WTC11 (cell line): ENCODE results near the gene LDLRAD4. TPM values are rescaled to one million over a fixed set of nuclear protein-coding genes. Genes with fewer than 3 reads are reported as not detected.

Experiments
- ATAC-seq: fragments of 200-7000 bp; cut with Tn5 transposase; 2 replicates; pipeline ENCODE4 v1.10.0; 2021; ENCODE audit warnings: mild to moderate bottlenecking, moderate library complexity
- CTCF ChIA-PET: fragments of 300-600 bp; sonication (Branson Sonifier 250); formaldehyde crosslinking; loops from one replicate; lab custom pipeline; 2021; ENCODE audit warnings: antibody characterized with exemption; lab: Charles Lee
- POLR2A ChIA-PET: fragments of 350-600 bp; sonication (Branson Sonifier 250); formaldehyde crosslinking; loops from one replicate; lab custom pipeline; 2021; ENCODE audit warnings: antibody characterized with exemption; lab: Charles Lee
- DNase-seq: peaks from one replicate; pipeline ENCODE4 v3.0.0; 2021; ENCODE audit warnings: low spot score
- H3K27ac Mint-ChIP-seq: 2 replicates; pipeline ENCODE4 v1.8.0; 2021; ENCODE audit warnings: mixed read lengths
- H3K27me3 Mint-ChIP-seq: 2 replicates; pipeline ENCODE4 v1.8.0; 2021; ENCODE audit warnings: low read depth, mild to moderate bottlenecking, moderate library complexity, mixed read lengths
- H3K36me3 Mint-ChIP-seq: 2 replicates; pipeline ENCODE4 v1.8.0; 2021; ENCODE audit warnings: mixed read lengths
- H3K4me1 Mint-ChIP-seq: 2 replicates; pipeline ENCODE4 v1.8.0; 2022; ENCODE audit warnings: mixed read lengths
- H3K4me3 Mint-ChIP-seq: 2 replicates; pipeline ENCODE4 v1.8.0; 2021; ENCODE audit warnings: mild to moderate bottlenecking, moderate library complexity, mixed read lengths
- H3K9me3 Mint-ChIP-seq: 2 replicates; pipeline ENCODE4 v1.8.0; 2021; ENCODE audit warnings: mixed read lengths
- CBFB ChIP-seq: sonication (generic); formaldehyde crosslinking; IDR thresholded peaks from 2 replicates; pipeline ENCODE4 v1.8.1; 2022; ENCODE audit warnings: mild to moderate bottlenecking, low read depth, missing genetic modification reagents
- CREB1 ChIP-seq: sonication (generic); formaldehyde crosslinking; IDR thresholded peaks from 2 replicates; pipeline ENCODE4 v1.8.0; 2023; ENCODE audit warnings: mild to moderate bottlenecking, missing genetic modification reagents
- CREM ChIP-seq: sonication (generic); formaldehyde crosslinking; IDR thresholded peaks from 2 replicates; pipeline ENCODE4 v1.8.1; 2022; ENCODE audit warnings: mild to moderate bottlenecking, missing genetic modification reagents, moderate library complexity
- ELF4 ChIP-seq: sonication (generic); formaldehyde crosslinking; IDR thresholded peaks from 2 replicates; pipeline ENCODE4 v1.8.1; 2022; ENCODE audit warnings: low read depth, mild to moderate bottlenecking, moderate library complexity, missing genetic modification reagents
- ESRRA ChIP-seq: sonication (generic); formaldehyde crosslinking; IDR thresholded peaks from 2 replicates; pipeline ENCODE4 v1.8.1; 2022; ENCODE audit warnings: mild to moderate bottlenecking, missing genetic modification reagents, borderline replicate concordance
- ETV6 ChIP-seq: sonication (generic); formaldehyde crosslinking; IDR thresholded peaks from 2 replicates; pipeline ENCODE4 v1.8.1; 2022; ENCODE audit warnings: mild to moderate bottlenecking, missing genetic modification reagents
- FOXK1 ChIP-seq: sonication (generic); formaldehyde crosslinking; IDR thresholded peaks from 2 replicates; pipeline ENCODE4 v1.8.0; 2022; ENCODE audit warnings: mild to moderate bottlenecking, moderate library complexity, missing genetic modification reagents
- FOXP4 ChIP-seq: sonication (generic); formaldehyde crosslinking; IDR thresholded peaks from 2 replicates; pipeline ENCODE4 v1.8.0; 2022; ENCODE audit warnings: mild to moderate bottlenecking, missing genetic modification reagents
- GABPB1 ChIP-seq: sonication (generic); formaldehyde crosslinking; IDR thresholded peaks from 2 replicates; pipeline ENCODE4 v1.8.1; 2023; ENCODE audit warnings: mild to moderate bottlenecking, missing genetic modification reagents
- GTF2I ChIP-seq: fragments of 250-450 bp; sonication (Bioruptor Pico); conservative IDR thresholded peaks from 2 replicates; pipeline ENCODE4 v1.4.0; 2021; ENCODE audit warnings: mild to moderate bottlenecking
- HMGA2 ChIP-seq: fragments of 250-450 bp; sonication (Bioruptor Pico); IDR thresholded peaks from 2 replicates; pipeline ENCODE4 v1.4.0; 2021; ENCODE audit warnings: mild to moderate bottlenecking, moderate library complexity
- IRF2 ChIP-seq: sonication (generic); formaldehyde crosslinking; IDR thresholded peaks from 2 replicates; pipeline ENCODE4 v1.8.0; 2022; ENCODE audit warnings: low read depth, missing genetic modification reagents, borderline replicate concordance
- JAZF1 ChIP-seq: fragments of 250-450 bp; sonication (Bioruptor Pico); IDR thresholded peaks from 2 replicates; pipeline ENCODE4 v1.9.0; 2021; ENCODE audit warnings: moderate library complexity, mild to moderate bottlenecking, inconsistent platforms
- MYBL2 ChIP-seq: sonication (generic); formaldehyde crosslinking; IDR thresholded peaks from 2 replicates; pipeline ENCODE4 v1.8.1; 2023; ENCODE audit warnings: mild to moderate bottlenecking, moderate library complexity, missing genetic modification reagents
- NFATC4 ChIP-seq: fragments of 250-450 bp; sonication (Bioruptor Pico); IDR thresholded peaks from 2 replicates; pipeline ENCODE4 v1.9.0; 2021; ENCODE audit warnings: mild to moderate bottlenecking
- NR2C2 ChIP-seq: sonication (generic); formaldehyde crosslinking; IDR thresholded peaks from 2 replicates; pipeline ENCODE4 v1.8.0; 2022; ENCODE audit warnings: mild to moderate bottlenecking, missing genetic modification reagents
- RELA ChIP-seq: sonication (generic); formaldehyde crosslinking; IDR thresholded peaks from 2 replicates; pipeline ENCODE4 v1.8.1; 2022; ENCODE audit warnings: missing genetic modification reagents, mild to moderate bottlenecking, borderline replicate concordance
- STAT6 ChIP-seq: sonication (generic); formaldehyde crosslinking; conservative IDR thresholded peaks from 2 replicates; pipeline ENCODE4 v1.8.1; 2023; ENCODE audit warnings: mild to moderate bottlenecking, low read depth, missing genetic modification reagents, moderate library complexity
- TCF7 ChIP-seq: sonication (generic); formaldehyde crosslinking; IDR thresholded peaks from 2 replicates; pipeline ENCODE4 v1.8.0; 2022; ENCODE audit warnings: mild to moderate bottlenecking, low read depth, missing genetic modification reagents, moderate library complexity
- TEAD1 ChIP-seq: sonication (generic); formaldehyde crosslinking; IDR thresholded peaks from 2 replicates; pipeline ENCODE4 v1.8.0; 2022; ENCODE audit warnings: mild to moderate bottlenecking, missing genetic modification reagents
- USF2 ChIP-seq: sonication (generic); formaldehyde crosslinking; IDR thresholded peaks from 2 replicates; pipeline ENCODE4 v1.8.1; 2023; ENCODE audit warnings: mild to moderate bottlenecking, missing genetic modification reagents, moderate library complexity
- ZBTB21 ChIP-seq: sonication (generic); formaldehyde crosslinking; IDR thresholded peaks from 2 replicates; pipeline ENCODE4 v1.8.1; 2023; ENCODE audit warnings: mild to moderate bottlenecking, missing genetic modification reagents, borderline replicate concordance
- ZBTB43 ChIP-seq: sonication (generic); formaldehyde crosslinking; IDR thresholded peaks from 2 replicates; pipeline ENCODE4 v1.8.1; 2023; ENCODE audit warnings: mild to moderate bottlenecking, missing genetic modification reagents
- ZNF121 ChIP-seq: sonication (generic); formaldehyde crosslinking; IDR thresholded peaks from 2 replicates; pipeline ENCODE4 v1.8.0; 2023; ENCODE audit warnings: missing genetic modification reagents
- ZNF416 ChIP-seq: fragments of 250-450 bp; sonication (Bioruptor Pico); IDR thresholded peaks from 2 replicates; pipeline ENCODE4 v1.9.0; 2021; ENCODE audit warnings: mild to moderate bottlenecking, inconsistent platforms
- total RNA-seq: library from RNA; stranded (reverse); gene quantifications from 3 replicates; pipeline ENCODE4 v1.2.3, GENCODE V29; 2021
- TF ChIP-seq, protein P1 (sequence below): sonication (generic); formaldehyde crosslinking; IDR thresholded peaks from 2 replicates; pipeline ENCODE4 v1.8.1; 2022; ENCODE audit warnings: low read depth, mild to moderate bottlenecking, moderate library complexity, missing genetic modification reagents, borderline replicate concordance
- TF ChIP-seq, protein P2 (sequence below): fragments of 250-450 bp; sonication (Bioruptor Pico); IDR thresholded peaks from 2 replicates; pipeline ENCODE4 v1.9.0; 2021; ENCODE audit warnings: mild to moderate bottlenecking
- TF ChIP-seq, protein P3 (sequence below): sonication (generic); formaldehyde crosslinking; IDR thresholded peaks from 2 replicates; pipeline ENCODE4 v1.8.0; 2022; ENCODE audit warnings: mild to moderate bottlenecking, missing genetic modification reagents

LDLRAD4 gene
- total RNA-seq, 1 experiment from 2014 or later: 6.2 TPM

DNA sequence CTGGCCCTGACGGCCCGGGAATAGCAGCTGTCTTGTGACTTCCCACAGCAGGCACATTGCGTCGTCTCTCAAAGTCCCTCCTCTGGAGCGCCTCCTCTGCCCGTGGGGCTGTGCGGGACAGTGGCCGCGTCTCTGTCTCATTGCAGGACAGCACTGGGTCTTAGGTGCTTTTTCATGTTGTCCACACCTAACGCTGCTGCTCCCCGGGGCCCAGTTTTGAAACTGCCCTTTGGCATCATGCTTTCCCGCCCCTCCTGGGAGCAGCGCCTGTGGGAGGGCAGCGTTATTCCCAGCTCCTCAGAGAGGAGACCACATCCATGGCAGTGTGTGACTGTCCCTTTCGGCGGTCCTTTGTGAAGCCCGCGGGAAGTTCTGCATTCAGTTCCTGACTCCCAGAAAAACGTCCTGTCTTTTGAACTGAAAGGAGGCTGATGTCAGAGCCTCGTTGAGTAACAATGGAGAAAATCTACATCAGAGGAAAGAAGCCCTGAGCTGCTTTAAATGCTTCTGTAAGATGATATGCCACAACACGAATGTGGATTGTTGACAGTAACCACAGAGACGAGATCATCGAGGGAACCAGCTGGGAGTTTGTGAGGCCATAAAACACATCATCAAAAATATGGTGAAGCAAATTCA is 281.8 kb downstream of the LDLRAD4 start:
- POLR2A ChIA-PET: interaction anchor here (1.0 kb wide), 1 partner anchor 317 kb away, joined by 3 read pairs; no protein-coding TSS in a partner anchor
- H3K9me3 Mint-ChIP-seq: peaks cover 19% of the 10 kb centered on the region
- DNase-seq (peak; percentile 45), ATAC-seq (peak; percentile 80)
- H3K4me3 Mint-ChIP-seq: peak overlapping the region; percentile 49
- peak overlapping the region; percentile 71 for H3K27ac Mint-ChIP-seq
- H3K4me1 Mint-ChIP-seq: peaks cover 52% of the 10 kb centered on the region
- peaks cover 16% of the 10 kb centered on the region for H3K27me3 Mint-ChIP-seq
- H3K36me3 Mint-ChIP-seq: peaks cover 20% of the 10 kb centered on the region
- CTCF ChIA-PET: interaction anchor here (1.3 to 1.5 kb wide), 2 partner anchors 284 to 341 kb away, joined by 4 to 5 read pairs; no protein-coding TSS in a partner anchor
- TF ChIP-seq ZNF121 (CRISPR knock-in tag) (0 out of 2 replicates have a peak, but pooled peaks have one; percentile 60), ELF4 (CRISPR knock-in tag) (no peak), ZNF416 (CRISPR knock-in tag) (no peak), STAT6 (no peak), ZBTB43 (CRISPR knock-in tag) (no peak), CBFB (CRISPR knock-in tag) (no peak), ESRRA (CRISPR knock-in tag) (no peak), ETV6 (CRISPR knock-in tag) (0 out of 2 replicates have a peak, but pooled peaks have one; percentile 44), NR2C2 (CRISPR knock-in tag) (no peak), MYBL2 (no peak), FOXK1 (0 out of 2 replicates have a peak, but pooled peaks have one; percentile 46), CREM (CRISPR knock-in tag) (0 out of 2 replicates have a peak, but pooled peaks have one; percentile 43), TEAD1 (CRISPR knock-in tag) (no peak), ZBTB21 (CRISPR knock-in tag) (no peak), NFATC4 (CRISPR knock-in tag) (no peak), TCF7 (no peak), HMGA2 (CRISPR knock-in tag) (no peak), CREB1 (CRISPR knock-in tag) (no peak), RELA (CRISPR knock-in tag) (no peak), GABPB1 (CRISPR knock-in tag) (no peak), USF2 (no peak), JAZF1 (CRISPR knock-in tag) (no peak), GTF2I (CRISPR knock-in tag) (no peak), IRF2 (no peak), FOXP4 (CRISPR knock-in tag) (0 out of 2 replicates have a peak, but pooled peaks have one; percentile 29)
- TF ChIP-seq, protein P1, sequence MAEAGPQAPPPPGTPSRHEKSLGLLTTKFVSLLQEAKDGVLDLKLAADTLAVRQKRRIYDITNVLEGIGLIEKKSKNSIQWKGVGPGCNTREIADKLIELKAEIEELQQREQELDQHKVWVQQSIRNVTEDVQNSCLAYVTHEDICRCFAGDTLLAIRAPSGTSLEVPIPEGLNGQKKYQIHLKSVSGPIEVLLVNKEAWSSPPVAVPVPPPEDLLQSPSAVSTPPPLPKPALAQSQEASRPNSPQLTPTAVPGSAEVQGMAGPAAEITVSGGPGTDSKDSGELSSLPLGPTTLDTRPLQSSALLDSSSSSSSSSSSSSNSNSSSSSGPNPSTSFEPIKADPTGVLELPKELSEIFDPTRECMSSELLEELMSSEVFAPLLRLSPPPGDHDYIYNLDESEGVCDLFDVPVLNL (CRISPR knock-in tag): no peak
- TF ChIP-seq, protein P2, sequence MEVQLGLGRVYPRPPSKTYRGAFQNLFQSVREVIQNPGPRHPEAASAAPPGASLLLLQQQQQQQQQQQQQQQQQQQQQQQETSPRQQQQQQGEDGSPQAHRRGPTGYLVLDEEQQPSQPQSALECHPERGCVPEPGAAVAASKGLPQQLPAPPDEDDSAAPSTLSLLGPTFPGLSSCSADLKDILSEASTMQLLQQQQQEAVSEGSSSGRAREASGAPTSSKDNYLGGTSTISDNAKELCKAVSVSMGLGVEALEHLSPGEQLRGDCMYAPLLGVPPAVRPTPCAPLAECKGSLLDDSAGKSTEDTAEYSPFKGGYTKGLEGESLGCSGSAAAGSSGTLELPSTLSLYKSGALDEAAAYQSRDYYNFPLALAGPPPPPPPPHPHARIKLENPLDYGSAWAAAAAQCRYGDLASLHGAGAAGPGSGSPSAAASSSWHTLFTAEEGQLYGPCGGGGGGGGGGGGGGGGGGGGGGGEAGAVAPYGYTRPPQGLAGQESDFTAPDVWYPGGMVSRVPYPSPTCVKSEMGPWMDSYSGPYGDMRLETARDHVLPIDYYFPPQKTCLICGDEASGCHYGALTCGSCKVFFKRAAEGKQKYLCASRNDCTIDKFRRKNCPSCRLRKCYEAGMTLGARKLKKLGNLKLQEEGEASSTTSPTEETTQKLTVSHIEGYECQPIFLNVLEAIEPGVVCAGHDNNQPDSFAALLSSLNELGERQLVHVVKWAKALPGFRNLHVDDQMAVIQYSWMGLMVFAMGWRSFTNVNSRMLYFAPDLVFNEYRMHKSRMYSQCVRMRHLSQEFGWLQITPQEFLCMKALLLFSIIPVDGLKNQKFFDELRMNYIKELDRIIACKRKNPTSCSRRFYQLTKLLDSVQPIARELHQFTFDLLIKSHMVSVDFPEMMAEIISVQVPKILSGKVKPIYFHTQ (CRISPR knock-in tag): no peak
- TF ChIP-seq, protein P3, sequence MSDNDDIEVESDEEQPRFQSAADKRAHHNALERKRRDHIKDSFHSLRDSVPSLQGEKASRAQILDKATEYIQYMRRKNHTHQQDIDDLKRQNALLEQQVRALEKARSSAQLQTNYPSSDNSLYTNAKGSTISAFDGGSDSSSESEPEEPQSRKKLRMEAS (CRISPR knock-in tag): no peak
